NCI-H1436 treated with DMSO at 0.1 percent for 48 hours (cell line): ENCODE measurements around the gene GLT8D1.
"Not testable (repeated sequence)": the region's sequence is repeated elsewhere in the genome, so short reads cannot be mapped to it uniquely, and the experiment has no call there.

Source experiments
- DNase-seq: peaks from one replicate; lab custom pipeline; 2025; lab: John Stamatoyannopoulos, UW

Gene GLT8D1, protein sequence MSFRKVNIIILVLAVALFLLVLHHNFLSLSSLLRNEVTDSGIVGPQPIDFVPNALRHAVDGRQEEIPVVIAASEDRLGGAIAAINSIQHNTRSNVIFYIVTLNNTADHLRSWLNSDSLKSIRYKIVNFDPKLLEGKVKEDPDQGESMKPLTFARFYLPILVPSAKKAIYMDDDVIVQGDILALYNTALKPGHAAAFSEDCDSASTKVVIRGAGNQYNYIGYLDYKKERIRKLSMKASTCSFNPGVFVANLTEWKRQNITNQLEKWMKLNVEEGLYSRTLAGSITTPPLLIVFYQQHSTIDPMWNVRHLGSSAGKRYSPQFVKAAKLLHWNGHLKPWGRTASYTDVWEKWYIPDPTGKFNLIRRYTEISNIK

DNA sequence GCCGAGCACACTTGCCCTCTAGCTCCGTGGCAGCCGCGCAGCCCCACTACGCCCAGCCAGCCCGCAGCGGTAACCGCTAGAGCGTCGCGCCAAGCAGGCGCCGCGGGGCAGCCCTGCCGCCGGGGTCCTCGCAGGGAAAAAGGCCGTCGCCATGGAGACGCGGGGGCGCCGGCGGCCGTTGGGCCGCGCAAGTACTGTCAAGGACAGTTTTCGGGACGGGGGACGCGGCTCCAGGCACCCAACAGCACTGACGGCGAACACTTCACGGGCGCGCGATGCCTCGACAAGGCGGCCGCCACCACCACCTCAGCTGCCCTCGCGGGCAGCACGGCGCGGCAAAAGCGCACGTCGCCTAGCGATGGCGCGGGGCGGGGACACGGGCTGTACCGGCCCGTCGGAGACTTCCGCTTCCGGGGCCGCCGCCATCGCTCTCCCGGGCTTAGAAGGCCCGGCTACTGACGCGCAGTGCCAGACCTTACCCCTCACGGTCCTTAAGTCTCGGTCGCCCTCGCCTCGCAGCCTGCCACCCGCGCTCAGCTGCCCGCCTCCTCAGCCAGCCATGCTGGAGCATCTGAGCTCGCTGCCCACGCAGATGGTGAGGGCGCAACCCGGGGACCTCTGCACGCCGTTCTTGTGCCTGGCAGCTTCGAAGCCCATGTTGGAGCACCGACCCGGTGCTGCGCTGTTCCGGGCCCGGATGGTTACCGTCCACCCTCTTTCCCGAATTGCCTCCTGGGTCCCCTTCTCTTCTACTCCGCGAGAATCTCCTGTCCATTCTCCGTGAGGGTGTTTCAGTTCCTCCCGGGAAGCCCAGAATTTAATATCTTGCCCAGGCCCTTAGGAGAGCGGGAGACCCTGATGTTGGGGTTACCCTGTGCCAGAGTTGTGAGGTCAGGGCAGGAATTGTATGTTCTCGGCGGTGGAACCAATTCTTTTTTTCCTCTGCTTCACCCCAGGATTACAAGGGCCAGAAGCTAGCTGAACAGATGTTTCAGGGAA, at the start of gene GLT8D1, which contains the start of gene SPCS1:
GLT8D1 (minus strand) TSS at position 104 of the 999 bp plus-strand sequence. CDS start 5,331 bp downstream, outside the sequence.
SPCS1 (plus strand) TSS at position 419 of the 999 bp plus-strand sequence; CDS start at position 560, 141 bp downstream.
- DNase-seq = no peak

DNA sequence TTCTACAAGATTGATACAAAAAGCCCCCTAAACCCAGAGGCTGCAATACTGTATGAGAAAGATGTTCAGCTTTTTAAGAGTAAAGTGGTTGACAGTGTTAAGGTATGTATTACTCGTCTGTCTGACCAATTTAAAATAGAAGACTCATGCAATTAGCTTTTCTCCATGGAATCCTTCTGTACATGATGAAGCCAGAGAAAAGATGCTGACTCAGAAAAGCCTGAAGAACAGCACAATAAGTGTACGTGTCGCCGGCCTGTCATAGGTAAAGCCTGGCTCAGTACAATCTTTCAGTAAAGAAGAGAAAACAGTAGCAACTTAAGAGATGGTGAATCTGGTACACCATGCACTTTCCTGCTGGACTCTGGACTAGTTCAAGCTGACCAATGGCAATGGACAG, 48.8 kb upstream of the GLT8D1 start:
- DNase-seq = no peak

DNA sequence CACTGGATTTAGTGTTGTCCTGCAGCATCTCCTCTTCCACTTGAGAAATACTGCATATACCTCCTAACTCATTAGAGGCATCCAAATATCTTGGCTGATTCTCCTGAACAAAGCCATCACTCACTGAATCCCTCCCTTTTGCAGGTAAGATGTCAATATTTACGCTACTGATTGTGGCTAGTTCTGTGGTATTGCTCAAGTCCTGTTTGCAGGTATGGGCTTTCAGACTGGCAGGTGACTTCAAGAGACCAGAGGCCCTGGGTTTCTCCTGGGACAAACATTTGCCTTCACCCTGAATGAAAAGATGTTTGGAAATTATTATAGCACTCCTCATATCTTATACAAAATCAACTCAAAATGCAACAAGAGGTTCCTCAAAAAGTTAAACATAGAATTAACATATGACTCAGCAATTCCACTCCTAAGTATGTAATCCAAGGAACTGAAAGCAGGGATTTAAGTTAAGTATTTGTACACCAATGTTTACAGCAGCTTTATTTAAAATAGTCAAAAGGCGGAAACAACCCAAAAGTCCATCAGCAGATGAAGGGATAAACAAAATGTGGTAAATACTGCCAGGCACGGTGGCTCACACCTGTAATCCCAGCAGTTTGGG, 46.6 kb upstream of the GLT8D1 start:
- DNase-seq = no peak

DNA sequence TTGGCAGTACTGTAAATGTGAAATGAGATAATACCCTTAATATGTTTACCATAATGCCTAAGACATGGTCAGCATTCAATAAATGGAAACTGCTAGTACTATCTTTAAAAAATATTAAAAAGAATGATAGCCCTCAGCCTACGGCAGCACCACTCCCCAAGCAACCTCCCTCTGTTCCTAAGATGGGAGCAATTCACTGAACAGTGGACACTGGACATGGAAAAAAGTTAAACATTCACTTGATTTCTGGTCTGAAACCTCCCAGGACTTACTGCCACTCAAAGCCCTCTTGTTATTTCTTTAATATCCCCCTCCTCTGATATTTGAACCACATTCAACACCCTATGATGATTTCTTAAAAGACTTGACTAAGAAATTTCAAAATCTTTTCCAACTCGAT, 38.1 kb upstream of the GLT8D1 start:
- DNase-seq = no peak

DNA sequence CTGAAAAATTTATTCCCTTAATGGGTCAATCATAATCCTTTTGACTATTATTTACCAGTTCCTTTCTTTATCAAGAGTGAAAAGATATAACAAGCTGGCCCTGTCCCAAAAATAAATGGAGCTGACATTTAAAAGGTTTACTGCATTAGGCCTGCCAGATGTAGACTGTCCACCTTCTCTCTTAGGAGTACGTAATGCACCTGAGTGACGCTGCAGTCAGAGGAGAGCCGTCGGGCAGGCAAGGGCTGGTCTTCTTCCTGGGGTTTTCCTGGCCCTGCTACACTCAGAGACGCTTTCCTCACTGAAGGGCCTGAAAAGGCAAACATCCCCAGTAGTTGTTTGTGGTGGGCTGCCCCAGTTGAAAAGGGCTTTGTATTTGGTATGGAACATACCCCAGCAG, 37.6 kb upstream of the GLT8D1 start:
- no peak for DNase-seq

DNA sequence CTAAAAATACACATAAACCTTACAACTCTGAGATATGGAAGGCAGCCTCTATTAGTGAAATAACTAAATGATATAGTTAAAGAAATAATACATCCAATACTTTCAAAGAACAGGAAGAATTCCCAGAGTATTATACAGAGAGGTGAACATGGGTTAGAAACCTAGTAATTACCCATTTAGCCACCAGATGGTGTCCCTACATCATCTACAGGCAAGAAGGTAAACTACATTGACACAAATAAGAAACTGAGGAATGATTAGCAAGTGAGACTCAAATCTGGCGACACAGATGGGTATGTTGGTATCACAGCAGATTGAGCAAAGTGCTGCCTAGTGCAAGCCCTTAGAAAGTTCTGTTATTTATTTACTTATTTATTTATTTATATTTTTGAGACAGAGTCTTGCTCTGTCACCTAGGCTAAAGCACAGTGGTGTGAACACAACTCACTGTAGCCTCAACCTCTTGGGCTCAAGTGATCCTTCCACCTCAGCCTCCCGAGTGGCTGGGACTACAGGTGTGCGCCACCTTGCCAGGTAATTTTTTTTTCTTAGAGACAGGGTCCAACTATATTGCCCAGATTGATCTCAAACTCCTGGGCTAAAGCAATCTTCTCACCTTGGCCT, 36.9 kb upstream of the GLT8D1 start:
- no peak for DNase-seq

DNA sequence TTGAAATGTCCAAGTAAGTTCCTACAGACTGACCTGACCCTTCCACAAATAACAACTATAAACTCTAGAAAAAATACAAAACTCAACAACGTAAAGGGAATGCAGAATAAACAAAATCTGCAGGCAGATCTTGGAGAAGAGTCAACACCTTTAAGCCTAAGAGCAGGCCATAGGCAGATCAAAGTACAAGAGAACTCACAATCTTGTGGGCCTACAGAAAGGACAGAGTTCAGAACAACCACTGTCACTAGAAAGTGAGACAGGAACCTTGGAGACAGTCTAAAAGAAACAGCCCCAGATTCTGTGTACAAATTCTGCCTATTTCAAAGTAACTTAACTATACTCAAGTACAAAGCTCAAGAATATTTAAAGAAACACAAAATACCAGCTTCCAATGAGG, 34.1 kb upstream of the GLT8D1 start:
- no peak for DNase-seq

DNA sequence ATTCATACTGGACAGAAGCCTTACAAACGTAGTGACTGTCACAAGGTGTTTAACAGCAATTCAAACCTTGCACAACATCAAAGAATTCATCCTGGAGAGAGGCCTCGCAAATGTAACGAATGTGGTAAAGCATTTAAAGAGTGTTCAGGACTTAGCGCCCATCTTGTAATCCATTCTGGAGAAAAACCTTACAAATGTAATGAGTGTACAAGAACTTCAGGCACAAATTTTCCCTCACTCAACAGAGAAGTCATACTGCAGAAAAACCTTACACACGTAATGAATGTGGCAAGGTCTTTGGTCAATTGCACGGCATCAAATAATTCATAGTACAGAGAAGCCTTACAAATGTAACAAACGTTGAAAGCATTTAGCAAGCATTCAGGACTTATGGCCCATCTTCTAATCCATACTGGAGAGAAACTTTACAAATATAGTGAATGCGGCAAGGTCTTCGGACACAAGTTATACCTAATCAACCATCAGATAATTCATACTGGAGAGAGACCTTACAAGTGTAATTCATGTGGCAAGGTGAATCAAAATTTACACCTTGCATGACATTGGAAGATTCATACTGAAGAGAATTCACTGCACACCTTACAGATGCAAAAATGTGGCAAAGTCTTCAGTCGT, 27.8 kb upstream of the GLT8D1 start:
- no peak for DNase-seq

DNA sequence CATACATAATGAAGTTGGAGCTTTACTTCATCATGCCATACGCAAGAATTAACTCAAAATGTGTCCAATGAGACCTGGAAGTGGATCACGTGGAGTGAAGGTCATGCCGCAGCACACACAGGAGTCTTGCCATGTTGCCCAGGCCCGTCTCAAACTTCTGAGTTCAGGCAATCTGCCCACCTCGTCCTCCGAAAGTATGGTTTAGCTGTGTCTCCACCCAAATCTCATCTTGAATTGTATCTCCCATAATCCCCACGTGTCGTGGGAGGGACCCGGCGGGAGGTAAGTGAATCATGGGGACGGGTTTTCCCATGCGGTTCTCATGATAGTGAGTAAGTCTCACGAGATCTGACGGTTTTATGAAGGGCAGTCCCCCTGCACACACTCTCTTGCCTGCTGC, 26.0 kb upstream of the GLT8D1 start:
- no peak for DNase-seq

DNA sequence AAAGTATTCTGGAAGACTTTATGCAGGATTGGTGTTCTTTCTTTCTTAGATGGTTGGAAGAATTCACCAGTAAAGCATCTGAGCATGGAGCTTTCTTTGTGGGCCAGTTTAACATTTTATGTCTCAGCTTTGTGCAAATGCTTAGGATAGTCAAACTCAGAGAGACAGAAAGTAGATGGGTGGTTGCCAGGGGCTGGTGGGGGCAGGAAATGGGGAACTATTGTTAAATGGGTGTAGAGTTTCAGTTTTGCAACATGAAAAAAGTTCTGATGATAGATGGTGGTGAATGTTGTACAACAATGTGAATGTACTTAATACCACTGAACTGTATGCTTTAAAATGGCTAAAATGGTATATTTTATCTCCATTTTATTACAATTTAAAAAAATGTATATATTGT, 25.1 kb upstream of the GLT8D1 start:
- DNase-seq = no peak

DNA sequence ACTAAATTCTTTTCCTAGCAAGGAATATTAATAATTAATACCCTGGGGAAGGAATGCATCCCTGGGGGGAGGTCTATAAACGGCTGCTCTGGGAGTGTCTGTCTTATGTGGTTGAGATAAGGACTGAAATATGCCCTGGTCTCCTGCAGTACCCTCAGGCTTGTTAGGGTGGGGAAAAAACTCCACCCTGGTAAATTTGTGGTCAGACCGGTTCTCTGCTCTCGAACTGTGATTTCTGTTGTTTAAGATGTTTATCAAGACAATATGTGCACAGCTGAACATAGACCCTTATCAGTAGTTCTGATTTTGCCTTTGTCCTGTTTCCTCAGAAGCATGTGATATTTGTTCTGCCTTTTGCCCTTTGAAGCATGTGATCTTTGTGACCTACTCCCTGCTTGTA, 23.2 kb upstream of the GLT8D1 start:
- DNase-seq = not testable (repeated sequence)

DNA sequence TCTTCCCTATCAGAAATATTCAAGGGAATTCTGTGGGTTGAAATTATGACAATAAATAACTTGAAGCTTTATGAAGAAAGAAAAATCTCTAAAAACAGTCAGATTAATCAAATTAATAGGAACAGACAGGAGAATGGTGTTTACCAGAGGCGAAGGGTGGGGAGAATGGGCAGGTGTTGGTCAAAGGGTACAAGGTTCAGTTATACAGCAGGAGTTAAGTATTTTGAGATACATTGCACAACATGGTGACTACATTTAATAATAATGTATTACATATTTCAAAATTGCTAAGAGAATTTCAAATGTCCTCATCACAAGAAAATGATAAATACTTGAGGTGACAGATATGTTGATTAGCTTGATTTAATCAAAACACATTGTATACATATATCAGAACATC, 18.9 kb upstream of the GLT8D1 start:
- no peak for DNase-seq

DNA sequence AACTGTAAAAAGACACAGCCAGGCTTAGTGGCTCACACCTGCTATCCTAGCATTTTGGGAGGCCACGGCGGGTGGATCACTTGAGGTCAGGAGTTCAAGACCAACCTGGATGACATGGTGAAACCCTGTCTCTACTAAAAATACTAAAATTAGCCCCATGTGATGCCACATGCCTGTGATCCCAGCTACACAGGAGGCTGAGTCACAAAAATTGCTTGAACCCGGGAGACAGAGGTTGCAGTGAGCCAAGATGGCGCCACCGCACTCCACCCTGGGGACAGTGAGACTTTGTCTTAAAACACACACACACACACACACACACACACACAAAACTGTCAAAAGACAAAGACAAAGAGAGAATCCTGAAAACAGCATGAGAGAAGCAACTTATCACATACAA, 18.3 kb upstream of the GLT8D1 start:
- DNase-seq = no peak

DNA sequence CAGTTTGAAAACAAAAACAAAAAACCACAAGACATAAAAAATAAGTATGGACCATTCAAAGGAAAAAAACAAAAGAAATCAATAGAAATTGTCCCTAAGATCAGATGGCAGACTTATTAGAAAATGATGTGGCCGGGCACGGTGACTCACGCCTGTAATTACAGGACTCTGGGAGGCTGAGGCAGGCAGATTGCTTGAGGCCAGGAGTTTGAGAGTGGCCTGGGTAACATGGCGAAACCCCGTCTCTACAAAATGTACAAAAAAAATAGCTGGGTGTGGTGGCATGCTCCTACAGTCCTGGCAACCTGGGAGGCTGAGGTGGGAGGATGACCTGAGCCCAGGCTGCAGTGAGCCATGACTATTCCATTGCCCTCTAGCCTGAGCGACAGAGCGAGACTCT, 16.9 kb upstream of the GLT8D1 start:
- no peak for DNase-seq

DNA sequence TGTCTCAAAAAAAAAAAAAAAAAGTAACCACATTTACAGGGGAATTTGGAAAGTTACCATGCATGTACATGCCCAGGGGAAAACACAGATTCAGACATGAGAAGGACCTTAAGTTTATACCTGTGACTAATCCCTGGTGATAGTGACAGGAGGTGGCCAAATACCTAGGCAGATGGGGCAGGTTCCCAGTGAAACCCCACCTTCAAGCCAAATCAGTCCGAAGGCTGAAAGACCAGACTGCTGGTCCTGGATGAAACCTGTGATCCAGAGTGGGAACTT, 16.1 kb upstream of the GLT8D1 start:
- no peak for DNase-seq

DNA sequence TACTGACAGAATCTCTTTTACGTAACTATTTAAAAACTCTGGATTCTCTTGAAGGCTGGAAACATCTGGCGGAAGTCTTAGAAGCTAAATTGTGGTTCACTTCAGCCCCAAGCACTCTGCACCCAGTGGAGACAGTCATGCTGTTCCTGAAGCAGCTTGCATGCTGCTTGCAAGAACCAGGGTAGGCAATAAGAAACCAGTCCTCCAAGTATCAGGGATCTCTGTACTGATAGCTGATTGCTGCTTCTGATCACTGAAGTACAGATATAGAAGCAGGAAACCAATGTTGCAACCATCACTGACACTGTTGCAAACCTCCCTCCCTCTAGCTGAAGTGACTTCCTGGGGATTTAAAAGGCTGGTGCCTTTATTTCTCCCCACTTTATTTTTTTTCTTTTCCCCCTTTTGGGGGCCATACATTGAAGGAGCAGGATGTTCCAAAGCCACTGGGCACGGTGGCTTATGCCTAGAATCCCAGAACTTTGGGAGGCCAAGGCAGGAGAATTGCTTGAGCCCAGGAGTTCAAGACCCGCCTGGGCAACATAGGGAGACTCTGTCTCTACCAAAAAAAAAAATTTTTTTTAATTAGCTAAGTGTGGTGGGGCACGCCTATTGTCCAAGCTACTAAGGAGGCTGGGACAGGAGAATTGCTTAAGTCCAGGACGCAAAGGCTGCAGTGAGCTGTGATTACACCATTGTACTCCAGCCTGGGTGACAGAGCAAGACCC, 15.6 kb upstream of the GLT8D1 start:
- no peak for DNase-seq

DNA sequence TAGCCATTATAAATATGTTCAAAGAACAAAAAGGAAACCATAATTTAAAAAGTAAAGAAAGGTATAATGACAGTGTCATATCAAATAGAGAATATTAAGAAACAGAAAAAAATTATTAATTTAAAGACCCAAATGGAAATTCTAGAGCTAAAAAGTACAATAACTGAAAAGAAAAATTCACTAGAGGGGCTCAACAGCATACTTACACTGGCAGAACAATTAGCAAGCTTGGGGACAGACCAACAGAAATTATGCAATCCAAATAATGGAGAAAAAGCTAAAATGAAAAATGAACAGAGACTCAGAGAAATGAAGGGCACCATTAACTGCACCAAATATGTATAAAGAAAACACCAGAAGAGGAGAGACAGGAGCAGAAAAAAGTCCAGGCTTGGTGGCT, 14.0 kb upstream of the GLT8D1 start:
- no peak for DNase-seq

DNA sequence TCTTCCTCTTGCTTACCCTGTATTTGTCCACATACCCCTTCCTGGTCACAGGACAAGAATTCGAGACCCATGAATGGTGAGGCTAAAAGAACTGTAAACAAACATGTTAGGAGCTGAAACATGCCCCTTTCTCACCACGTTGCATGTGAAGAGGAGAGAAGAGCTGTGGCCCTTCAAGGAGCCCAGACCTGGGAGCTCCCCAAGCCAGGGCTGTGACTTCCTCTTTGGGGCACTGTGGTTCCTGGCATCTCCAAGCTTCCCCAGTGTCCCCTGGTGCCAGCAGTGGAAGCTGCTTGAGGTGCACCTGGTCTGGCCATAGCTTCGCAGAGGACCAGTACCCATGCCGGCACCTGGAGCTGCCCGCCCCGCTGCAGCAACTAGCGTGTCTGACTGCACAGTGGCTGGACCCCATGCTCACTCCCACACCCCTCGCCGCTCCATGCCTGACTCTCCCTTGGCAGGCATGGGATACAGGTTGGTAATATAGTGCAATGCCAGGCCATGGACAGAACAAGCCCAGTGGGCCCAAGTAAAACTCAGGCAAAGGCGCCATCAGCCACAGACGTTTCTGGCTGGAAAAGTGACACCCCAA, 10.2 kb upstream of the GLT8D1 start:
- no peak for DNase-seq

DNA sequence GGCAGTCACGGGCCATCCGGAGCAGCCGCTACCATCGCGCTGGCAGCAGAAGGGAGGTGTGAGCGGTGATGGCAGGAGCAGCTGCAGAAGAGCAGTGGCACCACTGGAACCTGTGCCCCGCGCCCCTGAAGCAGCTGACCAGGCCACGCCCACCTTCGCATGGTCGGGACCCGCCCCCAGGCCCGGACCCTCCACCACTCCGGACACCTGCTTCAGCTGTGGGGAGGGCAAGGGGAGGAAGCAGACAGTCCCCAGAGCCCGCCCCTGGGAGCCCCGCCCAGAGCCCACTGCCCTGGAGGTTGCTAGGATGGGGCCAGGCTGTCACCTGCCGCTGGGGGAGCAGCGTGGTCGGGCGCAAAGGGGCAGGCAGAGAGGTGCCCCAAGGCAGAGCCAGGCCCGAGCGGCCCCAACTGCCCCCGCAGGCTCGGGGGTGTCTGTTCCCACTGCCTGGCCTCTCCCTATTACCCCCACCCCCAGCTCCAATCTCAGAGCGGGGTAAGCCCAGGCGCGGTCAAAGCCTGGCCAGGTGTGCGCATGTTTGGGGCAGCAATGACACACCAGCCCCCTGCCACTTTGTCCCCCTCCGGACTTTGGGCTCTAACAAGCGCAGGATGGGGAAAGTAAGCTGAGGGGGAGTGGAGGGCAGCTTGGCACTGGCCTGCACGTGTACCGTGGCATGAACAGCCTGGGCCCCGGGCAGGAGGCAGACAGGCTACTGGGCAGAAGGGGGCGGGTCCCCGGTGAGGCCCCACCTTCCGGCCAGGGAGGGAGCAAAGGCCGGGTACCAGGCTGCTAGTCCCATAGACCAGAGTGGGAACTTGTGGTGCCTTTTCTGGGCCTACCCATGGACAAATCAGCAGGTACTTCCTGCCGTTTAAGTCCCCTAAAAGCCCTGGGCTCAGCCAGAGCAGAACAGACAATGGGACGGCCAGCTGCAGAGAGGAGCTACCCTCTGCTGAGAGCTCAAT, 9.0 kb upstream of the GLT8D1 start:
- DNase-seq = no peak
